Transverse colon (tissue), 4 donors: Measurements from ENCODE around the gene ALB. TPM values are rescaled to one million over a fixed set of nuclear protein-coding genes. Genes with fewer than 3 reads are reported as not detected.

Experiments
- DNase-seq: peaks from one replicate; pipeline ENCODE4 v3.0.0-alpha.2; 2019
- H3K27ac ChIP-seq, 4 donors: fragments of 200-600 bp; sonication (generic); 2 replicates each; pipeline ENCODE4 v1.5.1; 2016 to 2018; ENCODE audit warnings: inconsistent platforms in 4 of 4
- H3K27me3 ChIP-seq: fragments of 200-600 bp; sonication (generic); 2 replicates; pipeline ENCODE4 v1.5.1; 2017; ENCODE audit warnings: inconsistent platforms
- H3K36me3 ChIP-seq, 4 donors: fragments of 200-600 bp; sonication (generic); 2 replicates each; pipeline ENCODE4 v1.5.1; 2017 to 2019; ENCODE audit warnings: inconsistent platforms in 4 of 4
- H3K4me1 ChIP-seq, 4 donors: fragments of 200-600 bp; sonication (generic); 2 replicates each; pipeline ENCODE4 v1.5.1; 2017 to 2020; ENCODE audit warnings: inconsistent platforms in 4 of 4
- H3K4me3 ChIP-seq, 4 donors: fragments of 200-600 bp; sonication (generic); 1 replicate in 1 of 4; 2 replicates in 3 of 4; pipeline versions ENCODE4 v1.5.1 to v1.6.1; 2017 to 2019; ENCODE audit warnings: inconsistent platforms in 4 of 4
- H3K9me3 ChIP-seq, 2 donors: fragments of 200-600 bp; sonication (generic); 2 replicates each; pipeline ENCODE4 v1.5.1; 2017 to 2019; ENCODE audit warnings: inconsistent platforms in 2 of 2
- CTCF ChIP-seq, 5 experiments: fragments of 200-600 bp in 3 of 5; fragments of 450-650 bp in 2 of 5; sonication (generic) in 3 of 5; IDR thresholded peaks; 1 replicate in 2 of 5; 2 replicates in 3 of 5; pipeline ENCODE4 v1.5.1; 2016 to 2017; ENCODE audit warnings: antibody characterized with exemption in 5 of 5, inconsistent platforms in 3 of 5, mild to moderate bottlenecking in 2 of 5, moderate library complexity in 1 of 5
- EP300 ChIP-seq: sonication (generic); formaldehyde crosslinking; IDR thresholded peaks from one replicate; pipeline ENCODE4 v1.6.1; 2017; ENCODE audit warnings: antibody characterized with exemption, low read depth
- POLR2A ChIP-seq: fragments of 450-650 bp; IDR thresholded peaks from one replicate; pipeline ENCODE4 v1.6.1; 2016; ENCODE audit warnings: antibody characterized with exemption, mild to moderate bottlenecking, moderate library complexity
- POLR2AphosphoS5 ChIP-seq, 3 donors: sonication (generic); formaldehyde crosslinking; IDR thresholded peaks; one replicate each; pipeline ENCODE4 v1.6.1; 2016; ENCODE audit warnings: antibody characterized with exemption in 3 of 3
- WGBS, 2 donors: methylation state at CpG; one replicate each; pipeline ENCODE4 v1.1.5; 2018; ENCODE audit warnings: low coverage in 1 of 2; 5-methylcytosine and 5-hydroxymethylcytosine counted together
- in situ Hi-C, 4 donors: fragments of 200-750 bp; cut with MboI; loops; one replicate each; pipeline versions ENCODE4 v1.15.0 to v1.15.1; 2017; ENCODE audit warnings: low sequenced_read_pairs in 3 of 4, low pct_ligation_motif_present in 1 of 4, low pct_unique_long_range_greater_than_20kb in 1 of 4
- intact Hi-C: fragments of 100-400 bp; cut with DNase I; formaldehyde crosslinking; loops from one replicate; pipeline ENCODE4 v1.15.1; 2023; ENCODE audit warnings: low total_unique reads
- total RNA-seq, 4 donors: library from RNA; depleted of rRNA; stranded (reverse); fragments of >200 nt; gene quantifications; one replicate each; pipeline ENCODE4 v1.1.0, GENCODE V29; 2016

Gene ALB
- total RNA-seq, 4 donors from 2014 or later = 0.64 TPM; not detected in 3

- in situ Hi-C loops = no loop called here
- no peak for DNase-seq
- TF ChIP-seq EP300 (no peak), CTCF (IDR thresholded peaks at IDR 0.05) (no peak), POLR2A (no peak), POLR2AphosphoS5 (IDR thresholded peaks at IDR 0.05) (no peak)
Observed at GRCh38 chr4:73423184-73423583, 19.1 kb downstream of the ALB start.

GRCh38 chr4:73426666-73427065 is 22.6 kb downstream of the ALB start:
- Histone ChIP-seq H3K27me3 (no peaks in the 10 kb centered on the region), H3K4me3 (no peak overlapping the region), H3K4me1 (no peaks in the 10 kb centered on the region), H3K36me3 (no peaks in the 10 kb centered on the region), H3K27ac (no peak overlapping the region), H3K9me3 (no peaks in the 10 kb centered on the region)
- TF ChIP-seq POLR2A (no peak), POLR2AphosphoS5 (IDR thresholded peaks at IDR 0.05) (no peak), CTCF (IDR thresholded peaks at IDR 0.05) (no peak)
- 52 to 62% methylated on average over 3 of the region's 3 CpGs for WGBS, 2 donors
- intact Hi-C loops = no loop called here
- DNase-seq = no peak
- in situ Hi-C loops = no loop called here

More at GRCh38 chr4:73423184-73423583, 19.1 kb downstream of the ALB start:
- Histone ChIP-seq H3K4me1 (no peaks in the 10 kb centered on the region), H3K27ac (no peak overlapping the region), H3K9me3 (no peaks in the 10 kb centered on the region), H3K4me3 (no peak overlapping the region), H3K27me3 (no peaks in the 10 kb centered on the region), H3K36me3 (no peaks in the 10 kb centered on the region)
- intact Hi-C loops = no loop called here

GRCh38 chr4:73429118-73429517 is 25.0 kb downstream of the ALB start:
- TF ChIP-seq EP300 (no peak), POLR2A (no peak)
- no peak overlapping the region for H3K27ac ChIP-seq
- 63% methylated on average over 2 of the region's 2 CpGs; no CpG with 5 or more reads in 1 of the 2 donors for WGBS, 2 donors
- no peak overlapping the region for H3K4me3 ChIP-seq
- H3K9me3 ChIP-seq = no peaks in the 10 kb centered on the region
- intact Hi-C loops (no loop called here), in situ Hi-C loops (no loop called here)
- peaks cover 0 to 7% (median 0%) of the 10 kb centered on the region in 4 donors for H3K4me1 ChIP-seq
- H3K36me3 ChIP-seq = no peaks in the 10 kb centered on the region
- DNase-seq = no peak
- no peaks in the 10 kb centered on the region for H3K27me3 ChIP-seq

- DNase-seq = no peak
- H3K4me1 ChIP-seq = peaks cover 0 to 7% (median 0%) of the 10 kb centered on the region in 4 donors
- WGBS, 2 donors = 80 to 83% methylated on average over 2 of the region's 2 CpGs
- H3K27ac ChIP-seq = no peak overlapping the region
- no peak for TF ChIP-seq EP300
- no peak for TF ChIP-seq CTCF (IDR thresholded peaks at IDR 0.05)
- TF ChIP-seq POLR2A = no peak
- no peak for TF ChIP-seq POLR2AphosphoS5 (IDR thresholded peaks at IDR 0.05)
- H3K27me3 ChIP-seq = no peaks in the 10 kb centered on the region
- no peaks in the 10 kb centered on the region for H3K36me3 ChIP-seq
- intact Hi-C loops = no loop called here
- no peak overlapping the region for H3K4me3 ChIP-seq
- in situ Hi-C loops = no loop called here
- no peaks in the 10 kb centered on the region for H3K9me3 ChIP-seq
Observed at GRCh38 chr4:73429826-73430587, 25.9 kb downstream of the ALB start.

GRCh38 chr4:73431813-73432168 is 27.7 kb downstream of the ALB start:
- intact Hi-C loops = no loop called here
- Histone ChIP-seq H3K27ac (no peak overlapping the region), H3K4me3 (no peak overlapping the region), H3K9me3 (no peaks in the 10 kb centered on the region), H3K4me1 (peaks cover 0 to 7% (median 0%) of the 10 kb centered on the region in 4 donors), H3K27me3 (no peaks in the 10 kb centered on the region), H3K36me3 (no peaks in the 10 kb centered on the region)
- DNase-seq = no peak
- in situ Hi-C loops = no loop called here
- TF ChIP-seq CTCF (IDR thresholded peaks at IDR 0.05) (no peak), EP300 (no peak), POLR2A (no peak), POLR2AphosphoS5 (IDR thresholded peaks at IDR 0.05) (no peak)
- 67 to 69% methylated on average over 1 of the region's 1 CpG for WGBS, 2 donors
